HTERT RPE-1 (cell line): ENCODE measurements around the gene SMTN.
"Not testable (repeated sequence)": the region's sequence is repeated elsewhere in the genome, so short reads cannot be mapped to it uniquely, and the experiment has no call there.

ENCODE experiments used
- in situ Hi-C: fragments of 300-500 bp; cut with MboI; formaldehyde crosslinking; loops from 4 replicates; pipeline ENCODE4 v1.14.3; 2020; ENCODE audit warnings: low sequenced_read_pairs

The SMTN gene

GRCh38 chr22:31089160-31090100 is 8.3 kb downstream of the SMTN start:
- in situ Hi-C loops: no loop called here

DNA sequence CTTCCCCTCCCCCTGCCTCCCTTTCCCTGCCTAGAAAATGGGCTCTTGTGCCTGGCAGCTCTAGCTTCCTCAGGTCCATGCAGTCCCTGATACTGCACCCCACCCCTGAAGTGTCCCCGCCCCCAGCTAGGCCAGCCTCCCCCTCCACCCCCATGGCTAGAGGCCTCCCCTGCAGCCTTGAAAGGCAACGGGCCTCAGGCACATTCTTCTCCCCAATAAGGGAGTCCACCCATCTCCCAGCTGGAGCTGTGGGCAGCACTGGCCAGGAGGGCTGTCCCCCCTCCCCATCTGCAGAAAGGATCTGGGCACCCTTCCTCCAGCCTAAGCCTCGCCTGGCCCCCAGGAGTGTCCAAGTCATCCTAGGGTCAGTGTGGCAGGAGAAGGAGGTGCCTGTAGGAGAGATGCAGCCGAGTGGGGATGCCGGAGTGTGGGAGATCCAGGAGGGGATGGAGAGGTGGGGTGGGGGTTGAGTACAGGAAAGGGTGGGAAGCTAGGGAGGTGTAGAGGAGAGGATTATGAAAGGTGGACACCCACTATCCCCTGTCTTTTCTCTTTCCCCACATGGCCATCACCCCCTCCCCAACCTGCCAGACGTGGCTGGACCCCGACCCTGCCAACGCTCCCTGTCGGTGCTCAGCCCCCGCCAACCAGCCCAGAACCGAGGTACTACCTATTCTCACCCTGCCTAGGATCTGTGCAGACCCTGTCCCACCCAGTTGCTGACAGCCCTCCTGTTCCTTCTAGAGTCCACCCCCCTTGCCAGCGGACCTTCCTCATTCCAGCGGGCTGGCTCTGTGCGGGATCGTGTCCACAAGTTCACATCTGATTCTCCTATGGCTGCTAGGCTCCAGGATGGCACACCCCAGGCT is 9.3 kb downstream of the SMTN start:
- in situ Hi-C loops: no loop called here

DNA sequence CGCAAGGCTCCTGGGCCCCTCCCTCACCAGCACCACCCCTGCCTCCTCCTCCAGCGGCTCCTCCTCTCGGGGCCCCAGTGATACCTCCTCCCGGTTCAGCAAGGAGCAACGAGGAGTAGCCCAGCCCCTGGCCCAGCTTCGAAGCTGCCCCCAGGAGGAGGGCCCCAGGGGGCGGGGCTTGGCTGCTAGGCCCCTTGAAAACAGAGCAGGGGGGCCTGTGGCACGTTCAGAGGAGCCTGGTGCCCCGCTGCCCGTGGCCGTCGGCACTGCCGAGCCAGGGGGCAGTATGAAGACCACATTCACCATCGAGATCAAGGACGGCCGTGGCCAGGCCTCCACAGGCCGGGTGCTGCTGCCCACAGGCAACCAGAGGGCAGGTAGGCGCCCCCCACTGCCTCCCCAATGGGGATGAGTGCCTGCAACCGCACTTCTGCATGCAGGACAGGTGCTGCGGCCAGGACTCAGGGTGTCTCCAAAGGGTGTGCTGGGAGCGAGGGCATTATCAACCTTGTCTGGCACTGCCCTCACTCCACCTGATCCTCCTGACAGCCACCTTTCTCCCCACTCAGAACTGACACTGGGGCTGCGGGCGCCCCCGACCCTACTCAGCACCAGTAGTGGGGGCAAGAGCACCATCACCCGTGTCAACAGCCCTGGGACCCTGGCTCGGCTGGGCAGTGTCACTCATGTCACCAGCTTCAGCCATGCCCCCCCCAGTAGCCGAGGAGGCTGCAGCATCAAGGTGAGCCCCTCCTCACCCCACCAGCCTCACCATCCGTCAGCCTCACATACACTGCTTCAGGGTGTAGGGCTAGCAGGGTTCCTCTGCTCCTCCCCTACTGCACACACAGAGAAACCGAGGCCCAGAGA is 10.2 kb downstream of the SMTN start:
- in situ Hi-C loops: no loop called here

DNA sequence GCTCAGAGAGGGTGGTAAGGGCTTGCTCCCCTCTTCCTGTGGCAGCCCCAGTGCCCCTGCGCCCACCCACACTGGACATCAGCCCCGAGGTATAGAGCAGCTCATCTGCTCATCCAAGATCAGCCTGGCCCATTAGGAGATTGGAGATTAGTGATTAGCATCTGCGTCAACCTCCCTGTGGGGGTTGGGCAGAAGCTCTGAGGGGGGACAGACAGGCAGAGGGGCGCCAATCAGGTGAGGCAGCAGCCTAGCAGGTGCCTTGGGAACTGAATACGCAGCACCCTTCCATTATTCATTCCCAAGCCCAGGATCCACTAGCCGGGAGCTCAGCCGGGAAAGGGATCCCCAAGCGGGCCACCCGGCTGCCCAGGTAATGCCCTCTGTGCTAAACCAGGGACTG is 11.0 kb downstream of the SMTN start:
- in situ Hi-C loops: no loop called here

GRCh38 chr22:31093086-31093850 is 12.2 kb downstream of the SMTN start:
- in situ Hi-C loops: no loop called here

- in situ Hi-C loops: no loop called here
Measured at GRCh38 chr22:31094021-31094551, 13.0 kb downstream of the SMTN start.

GRCh38 chr22:31094741-31095140 is 13.6 kb downstream of the SMTN start:
- in situ Hi-C loops: no loop called here

GRCh38 chr22:31095637-31096249 is 14.6 kb downstream of the SMTN start:
- in situ Hi-C loops: no loop called here

- in situ Hi-C loops: no loop called here
Measured at GRCh38 chr22:31096657-31097279, 15.7 kb downstream of the SMTN start.

GRCh38 chr22:31097539-31097938 is 16.4 kb downstream of the SMTN start:
- in situ Hi-C loops: not testable (repeated sequence)

- in situ Hi-C loops: no loop called here
Measured at GRCh38 chr22:31097941-31098631, 17.0 kb downstream of the SMTN start.

GRCh38 chr22:31098632-31099110 is 17.6 kb downstream of the SMTN start:
- in situ Hi-C loops: no loop called here

- in situ Hi-C loops: no loop called here
Measured at GRCh38 chr22:31099386-31099785, 18.3 kb downstream of the SMTN start.

DNA sequence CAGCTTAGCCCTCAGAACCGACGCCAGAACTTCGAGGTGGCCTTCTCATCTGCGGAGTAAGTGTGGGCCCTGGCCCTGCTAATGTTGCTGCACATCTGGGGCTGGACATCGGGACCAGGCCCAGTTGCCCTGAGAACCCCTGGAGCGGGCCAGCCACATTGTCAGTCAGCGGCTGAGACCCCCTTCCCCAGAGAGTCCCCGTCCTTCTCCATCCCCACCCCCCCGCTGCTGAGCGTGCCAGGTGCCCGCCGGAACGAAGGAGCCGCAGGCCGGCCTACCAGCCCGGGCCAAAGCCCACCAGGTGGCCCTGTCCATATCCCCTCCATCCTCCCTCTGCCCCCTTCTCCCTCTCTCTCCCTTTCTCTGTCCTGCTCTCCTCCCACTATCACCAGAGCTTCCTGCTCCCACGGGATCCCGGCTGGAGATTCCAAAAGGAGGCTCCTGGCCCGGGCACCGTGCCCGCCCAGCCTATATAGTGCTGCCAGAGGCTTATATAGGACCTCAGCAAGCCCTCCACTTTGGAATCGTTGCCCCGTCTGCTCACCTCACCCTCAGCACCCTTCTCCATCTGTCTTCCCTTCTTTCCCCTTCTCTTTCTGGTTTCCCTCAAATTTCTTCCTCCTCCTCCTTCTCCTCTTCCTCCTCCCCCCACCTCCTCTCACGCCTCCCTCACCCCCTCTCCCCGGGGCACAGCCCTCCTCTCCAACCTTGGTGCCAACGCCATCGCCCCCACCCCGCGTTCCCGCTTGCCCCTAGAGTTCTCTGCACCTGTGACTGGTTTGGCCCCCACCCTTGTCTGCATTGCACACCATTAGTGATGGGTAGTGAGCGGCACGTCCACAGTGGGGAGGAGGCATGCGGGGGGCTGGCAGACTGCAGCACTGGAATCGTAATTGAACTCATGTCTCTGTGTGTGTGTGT is 19.0 kb downstream of the SMTN start:
- in situ Hi-C loops: no loop called here

GRCh38 chr22:31100762-31101525 is 19.8 kb downstream of the SMTN start:
- in situ Hi-C loops: no loop called here

- in situ Hi-C loops: no loop called here
Measured at GRCh38 chr22:31102441-31103081, 21.4 kb downstream of the SMTN start.
